Esophagus squamous epithelium (tissue), 4 donors: ENCODE data around the gene LONRF3.

Experiments
- POLR2A ChIP-seq, 4 donors: fragments of 450-650 bp; IDR thresholded peaks; one replicate each; pipeline ENCODE4 v1.6.1; 2017; ENCODE audit warnings: antibody characterized with exemption in 4 of 4, mild to moderate bottlenecking in 4 of 4, moderate library complexity in 3 of 4
- TF ChIP-seq, protein P1 (sequence below), 6 experiments: fragments of 450-650 bp in 4 of 6; fragments of 200-600 bp in 2 of 6; sonication (generic) in 2 of 6; IDR thresholded peaks; one replicate each; pipeline ENCODE4 v1.5.1; 2016 to 2019; ENCODE audit warnings: antibody characterized with exemption in 6 of 6, mild to moderate bottlenecking in 4 of 6, moderate library complexity in 4 of 6

DNA sequence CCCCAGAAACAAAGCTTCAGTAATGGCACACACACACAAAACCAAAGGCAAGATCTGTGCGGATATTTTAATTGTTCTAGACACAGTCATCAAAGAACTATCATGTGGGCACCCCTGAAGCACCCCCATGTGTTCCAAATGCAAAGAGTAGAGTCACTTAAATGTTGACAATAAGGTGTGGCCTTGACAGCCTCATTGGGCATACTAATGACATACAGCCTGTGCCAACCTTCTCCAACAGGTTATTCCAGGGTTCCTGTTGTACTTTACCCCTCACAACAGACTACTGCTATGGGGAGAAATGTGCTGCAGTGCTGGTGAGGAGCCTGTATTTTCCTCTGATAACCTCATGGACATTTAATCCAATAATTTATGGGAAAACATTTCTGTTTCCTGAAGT is 68.6 kb downstream of the LONRF3 start:
- TF ChIP-seq POLR2A (IDR thresholded peaks at IDR 0.05): no peak
- TF ChIP-seq, protein P1, sequence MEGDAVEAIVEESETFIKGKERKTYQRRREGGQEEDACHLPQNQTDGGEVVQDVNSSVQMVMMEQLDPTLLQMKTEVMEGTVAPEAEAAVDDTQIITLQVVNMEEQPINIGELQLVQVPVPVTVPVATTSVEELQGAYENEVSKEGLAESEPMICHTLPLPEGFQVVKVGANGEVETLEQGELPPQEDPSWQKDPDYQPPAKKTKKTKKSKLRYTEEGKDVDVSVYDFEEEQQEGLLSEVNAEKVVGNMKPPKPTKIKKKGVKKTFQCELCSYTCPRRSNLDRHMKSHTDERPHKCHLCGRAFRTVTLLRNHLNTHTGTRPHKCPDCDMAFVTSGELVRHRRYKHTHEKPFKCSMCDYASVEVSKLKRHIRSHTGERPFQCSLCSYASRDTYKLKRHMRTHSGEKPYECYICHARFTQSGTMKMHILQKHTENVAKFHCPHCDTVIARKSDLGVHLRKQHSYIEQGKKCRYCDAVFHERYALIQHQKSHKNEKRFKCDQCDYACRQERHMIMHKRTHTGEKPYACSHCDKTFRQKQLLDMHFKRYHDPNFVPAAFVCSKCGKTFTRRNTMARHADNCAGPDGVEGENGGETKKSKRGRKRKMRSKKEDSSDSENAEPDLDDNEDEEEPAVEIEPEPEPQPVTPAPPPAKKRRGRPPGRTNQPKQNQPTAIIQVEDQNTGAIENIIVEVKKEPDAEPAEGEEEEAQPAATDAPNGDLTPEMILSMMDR (IDR thresholded peaks at IDR 0.05): no peak
